ENCODE data around the gene NPW. TPM values are rescaled to one million over a fixed set of nuclear protein-coding genes. Genes with fewer than 3 reads are reported as not detected.

The NPW gene
- total and polyA plus RNA-seq, 9 of the 15 experiments (the other 6 are each of a cell fraction or from before 2014, with no cell fraction given) = 0.14 to 4.0 (median 2.6) TPM; not detected in 4

DNA sequence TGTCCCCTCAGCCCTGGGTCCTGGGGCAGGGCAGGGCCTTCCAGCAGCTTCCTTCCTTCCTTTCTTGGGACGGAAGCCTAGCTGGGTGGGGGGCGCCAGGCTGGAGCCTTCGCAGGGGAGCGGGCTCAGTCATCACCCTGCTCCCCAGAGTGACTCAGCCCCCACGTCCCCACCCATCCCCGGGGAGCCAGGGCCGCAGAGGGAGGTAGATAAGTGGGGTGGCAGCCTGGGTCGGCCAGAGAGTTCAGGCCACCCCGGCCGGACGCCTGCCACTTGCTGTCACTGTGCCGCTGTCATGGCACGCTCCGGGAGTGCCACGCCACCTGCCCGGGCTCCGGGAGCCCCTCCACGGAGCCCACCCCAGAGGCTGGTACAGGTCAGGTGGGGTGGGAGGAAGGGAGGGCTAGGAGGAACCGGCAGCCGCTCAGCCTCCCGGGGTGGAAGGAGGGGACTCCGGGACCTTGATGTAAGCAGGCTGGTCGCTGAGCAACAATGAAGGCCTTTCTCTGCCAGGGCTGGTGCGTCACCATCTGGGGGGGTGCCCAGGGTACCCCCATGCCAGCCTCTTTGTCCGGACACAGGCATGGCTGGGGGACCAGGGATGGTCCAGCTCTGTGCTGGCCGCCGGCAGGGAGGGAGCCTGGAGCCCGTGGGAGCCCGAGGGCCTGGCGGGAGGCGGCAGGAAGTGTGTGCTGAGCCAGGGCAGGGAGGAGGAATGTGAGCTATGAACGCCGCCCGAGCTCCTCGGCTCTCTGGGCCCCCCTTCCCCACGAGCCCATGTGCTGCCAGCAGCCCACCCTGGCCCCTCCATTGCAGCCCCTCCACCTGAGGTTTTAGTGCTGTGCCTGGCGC lies 13.7 kb downstream of the NPW start (continued):
- no peak for TF ChIP-seq ZNF668 (CRISPR knock-in tag; IDR thresholded peaks at IDR 0.05)
- no peak for TF ChIP-seq ZNF436 (CRISPR knock-in tag; IDR thresholded peaks at IDR 0.05)
- TF ChIP-seq NCOA1 (IDR thresholded peaks at IDR 0.05; ENCODE audit: low read depth) = no peak
- TF ChIP-seq HMGN3 (IDR thresholded peaks at IDR 0.05; ENCODE audit: borderline replicate concordance, extremely low read depth, insufficient read length, low read depth, low read length) = peak; percentile 50
- TF ChIP-seq ILF3 (IDR thresholded peaks at IDR 0.05; ENCODE audit: borderline replicate concordance) = no peak
- TF ChIP-seq, protein P1, sequence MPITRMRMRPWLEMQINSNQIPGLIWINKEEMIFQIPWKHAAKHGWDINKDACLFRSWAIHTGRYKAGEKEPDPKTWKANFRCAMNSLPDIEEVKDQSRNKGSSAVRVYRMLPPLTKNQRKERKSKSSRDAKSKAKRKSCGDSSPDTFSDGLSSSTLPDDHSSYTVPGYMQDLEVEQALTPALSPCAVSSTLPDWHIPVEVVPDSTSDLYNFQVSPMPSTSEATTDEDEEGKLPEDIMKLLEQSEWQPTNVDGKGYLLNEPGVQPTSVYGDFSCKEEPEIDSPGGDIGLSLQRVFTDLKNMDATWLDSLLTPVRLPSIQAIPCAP (CRISPR knock-in tag; IDR thresholded peaks at IDR 0.05; ENCODE audit: borderline replicate concordance) = no peak
- peak; percentile 29; the same call in 1 of the 2 replicates for TF ChIP-seq VEZF1 (CRISPR knock-in tag; IDR thresholded peaks at IDR 0.05)
- no peak for TF ChIP-seq ZNF589 (CRISPR knock-in tag; IDR thresholded peaks at IDR 0.05; ENCODE audit: low read depth)
- peak; percentile 44 for TF ChIP-seq RBBP5 (IDR thresholded peaks at IDR 0.05; ENCODE audit: borderline replicate concordance, insufficient read depth, low read length, poor library complexity, severe bottlenecking)
- no peak for TF ChIP-seq ZNF174 (CRISPR knock-in tag; IDR thresholded peaks at IDR 0.05)
- no peak for TF ChIP-seq NUFIP1 (IDR thresholded peaks at IDR 0.05; ENCODE audit: partially characterized antibody)
- TF ChIP-seq, protein P2, sequence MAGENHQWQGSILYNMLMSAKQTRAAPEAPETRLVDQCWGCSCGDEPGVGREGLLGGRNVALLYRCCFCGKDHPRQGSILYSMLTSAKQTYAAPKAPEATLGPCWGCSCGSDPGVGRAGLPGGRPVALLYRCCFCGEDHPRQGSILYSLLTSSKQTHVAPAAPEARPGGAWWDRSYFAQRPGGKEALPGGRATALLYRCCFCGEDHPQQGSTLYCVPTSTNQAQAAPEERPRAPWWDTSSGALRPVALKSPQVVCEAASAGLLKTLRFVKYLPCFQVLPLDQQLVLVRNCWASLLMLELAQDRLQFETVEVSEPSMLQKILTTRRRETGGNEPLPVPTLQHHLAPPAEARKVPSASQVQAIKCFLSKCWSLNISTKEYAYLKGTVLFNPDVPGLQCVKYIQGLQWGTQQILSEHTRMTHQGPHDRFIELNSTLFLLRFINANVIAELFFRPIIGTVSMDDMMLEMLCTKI (IDR thresholded peaks at IDR 0.05; ENCODE audit: partially characterized antibody) = no peak
- TF ChIP-seq ZNF282 (CRISPR knock-in tag; IDR thresholded peaks at IDR 0.05) = 0 out of 2 replicates have a peak, but pooled peaks have one; percentile 53
- TF ChIP-seq BMI1 (IDR thresholded peaks at IDR 0.05; ENCODE audit: low read length) = no peak
- TF ChIP-seq, protein P3, sequence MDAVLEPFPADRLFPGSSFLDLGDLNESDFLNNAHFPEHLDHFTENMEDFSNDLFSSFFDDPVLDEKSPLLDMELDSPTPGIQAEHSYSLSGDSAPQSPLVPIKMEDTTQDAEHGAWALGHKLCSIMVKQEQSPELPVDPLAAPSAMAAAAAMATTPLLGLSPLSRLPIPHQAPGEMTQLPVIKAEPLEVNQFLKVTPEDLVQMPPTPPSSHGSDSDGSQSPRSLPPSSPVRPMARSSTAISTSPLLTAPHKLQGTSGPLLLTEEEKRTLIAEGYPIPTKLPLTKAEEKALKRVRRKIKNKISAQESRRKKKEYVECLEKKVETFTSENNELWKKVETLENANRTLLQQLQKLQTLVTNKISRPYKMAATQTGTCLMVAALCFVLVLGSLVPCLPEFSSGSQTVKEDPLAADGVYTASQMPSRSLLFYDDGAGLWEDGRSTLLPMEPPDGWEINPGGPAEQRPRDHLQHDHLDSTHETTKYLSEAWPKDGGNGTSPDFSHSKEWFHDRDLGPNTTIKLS (IDR thresholded peaks at IDR 0.05; ENCODE audit: borderline replicate concordance, low read depth) = no peak
- peak; percentile 80 for TF ChIP-seq FOSL1 (tag; conservative IDR thresholded peaks at IDR 0.05)
- TF ChIP-seq FOXK2 (conservative IDR thresholded peaks at IDR 0.05 in 1 of 2, IDR thresholded peaks at IDR 0.05 in 1 of 2; ENCODE audit: low read depth in 2 of 2) = no peak
- no peak for TF ChIP-seq ZNF449 (CRISPR knock-in tag; IDR thresholded peaks at IDR 0.05)
- TF ChIP-seq NFIX (CRISPR knock-in tag; IDR thresholded peaks at IDR 0.05; ENCODE audit: low read depth) = no peak
- no peak for TF ChIP-seq ZNF124 (CRISPR knock-in tag; IDR thresholded peaks at IDR 0.05)
- TF ChIP-seq ZFX (CRISPR knock-in tag; IDR thresholded peaks at IDR 0.05) = peak; percentile 66

Data from K562 (cell line).